Anterior cingulate cortex (tissue), 58 donors: ENCODE measurements around the gene EIF5A.

ENCODE experiments used
- DNase-seq, 58 donors: peaks; one replicate each; lab custom pipeline; 2025; lab: John Stamatoyannopoulos, UW

EIF5A gene

DNA sequence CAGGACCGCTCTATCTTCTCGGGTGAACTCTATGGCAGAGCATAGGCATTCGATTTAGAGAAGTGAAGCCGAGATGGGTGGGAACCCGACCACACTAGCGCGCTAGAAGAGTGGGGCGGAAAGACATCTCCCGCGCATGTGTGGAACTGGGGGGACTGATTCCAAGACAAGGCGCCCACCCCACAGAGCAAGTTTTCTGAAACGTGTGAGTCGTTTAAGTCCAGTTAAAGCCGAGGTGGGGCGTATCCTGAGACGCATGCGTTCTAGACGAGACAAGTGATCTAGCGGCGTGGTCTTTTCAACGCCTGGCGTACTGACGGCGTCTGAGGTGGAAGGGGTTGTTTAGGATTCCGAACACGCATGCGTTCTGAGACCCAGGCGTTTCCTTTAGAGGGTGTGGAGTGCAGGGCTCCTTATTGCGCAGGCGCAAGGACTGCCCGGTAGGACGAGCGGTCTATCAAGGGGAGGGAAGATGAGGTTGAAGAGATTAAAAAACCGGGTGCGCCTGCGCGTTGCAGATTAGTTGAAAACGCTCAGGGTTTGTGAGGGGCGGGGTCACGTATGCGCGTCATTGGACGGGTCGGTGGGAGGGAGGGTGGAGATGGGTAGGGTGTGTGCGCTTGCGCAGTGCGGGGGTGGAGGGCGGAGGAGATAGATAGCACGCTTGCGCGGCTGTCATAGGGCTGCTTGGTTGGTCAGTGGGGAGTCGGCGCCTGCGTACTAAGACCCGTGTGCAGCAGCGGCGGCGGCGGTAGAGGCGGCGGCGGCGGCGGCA lies at the start of gene EIF5A:
EIF5A (plus strand) TSS at position 718 of the 775 bp plus-strand sequence. CDS start 2,008 bp downstream, outside the sequence.
- peak; percentile 93 to 100 (median 99) for DNase-seq

DNA sequence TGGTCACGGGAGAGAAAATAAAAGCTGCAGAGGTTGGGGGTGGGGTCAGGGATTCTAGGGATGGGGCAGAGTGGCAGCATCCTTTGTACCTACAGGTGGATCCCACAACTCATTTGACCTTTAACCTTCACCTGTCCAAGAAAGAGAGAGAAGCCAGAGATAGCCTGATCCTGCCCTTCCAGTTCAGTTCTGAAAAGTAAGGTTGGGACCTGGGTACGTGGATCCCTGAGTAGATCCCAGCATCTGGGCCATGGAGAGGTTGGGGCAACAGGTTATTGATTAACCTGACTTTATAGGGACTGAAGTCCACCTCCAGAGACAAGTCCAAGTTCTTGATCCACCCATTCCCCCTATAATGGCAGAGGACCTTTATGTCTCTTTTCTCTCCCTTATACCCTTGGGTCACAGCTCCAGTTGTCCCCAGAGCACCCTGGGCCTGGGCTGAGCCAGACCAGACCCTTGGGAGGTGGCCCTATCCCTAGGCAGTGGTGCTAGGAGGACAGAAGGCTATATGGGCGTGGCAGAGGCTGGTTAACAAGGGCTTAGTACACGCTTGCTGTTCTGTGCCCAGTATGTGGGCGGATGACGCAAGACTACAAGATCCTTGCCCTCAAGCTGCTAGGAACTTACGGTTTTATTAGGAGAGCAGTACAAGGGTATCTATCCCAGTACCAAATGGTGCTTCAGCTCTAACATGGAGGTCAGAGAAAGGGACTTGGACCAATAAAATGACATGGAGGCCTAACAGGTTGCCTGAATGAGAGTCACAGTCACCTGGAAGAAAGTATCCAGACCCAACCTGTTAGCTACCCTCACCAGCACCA lies 48.5 kb upstream of the EIF5A start:
- DNase-seq = no peak

DNA sequence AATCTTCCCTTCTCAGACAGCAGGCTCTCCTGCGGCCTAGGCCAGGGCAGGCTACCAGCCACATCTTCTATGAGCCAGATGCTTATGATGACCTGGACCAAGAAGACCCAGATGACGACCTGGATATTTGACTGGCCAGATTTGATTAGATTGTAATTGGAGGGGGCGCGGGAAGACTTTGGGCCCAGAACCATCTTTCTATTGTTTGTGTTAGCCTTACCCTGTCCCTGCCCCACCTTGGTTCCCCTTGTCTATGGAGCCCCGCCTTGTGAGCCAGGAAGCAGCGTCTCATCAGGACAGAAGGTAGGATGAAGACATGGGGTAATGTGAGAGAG lies 47.9 kb upstream of the EIF5A start:
- no peak for DNase-seq

DNA sequence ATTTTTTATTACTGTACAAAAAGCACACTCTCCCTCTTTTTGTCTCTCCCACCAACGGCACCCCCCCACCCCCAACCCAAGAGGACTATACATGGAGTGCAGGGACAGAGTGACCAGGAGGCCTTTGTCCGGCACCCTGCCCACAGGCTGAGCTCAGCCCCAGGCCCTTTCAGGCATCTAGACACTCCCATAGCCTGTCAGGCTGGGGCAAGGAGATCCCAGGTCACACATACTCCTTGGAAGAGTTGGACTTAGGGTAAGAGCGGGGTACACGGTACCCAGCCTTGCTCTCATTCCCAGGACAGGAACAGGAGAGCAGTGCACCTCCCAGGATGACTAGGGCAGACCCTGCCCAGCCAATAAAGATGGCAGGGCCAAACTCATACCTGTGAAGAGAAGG lies 47.3 kb upstream of the EIF5A start:
- no peak for DNase-seq

DNA sequence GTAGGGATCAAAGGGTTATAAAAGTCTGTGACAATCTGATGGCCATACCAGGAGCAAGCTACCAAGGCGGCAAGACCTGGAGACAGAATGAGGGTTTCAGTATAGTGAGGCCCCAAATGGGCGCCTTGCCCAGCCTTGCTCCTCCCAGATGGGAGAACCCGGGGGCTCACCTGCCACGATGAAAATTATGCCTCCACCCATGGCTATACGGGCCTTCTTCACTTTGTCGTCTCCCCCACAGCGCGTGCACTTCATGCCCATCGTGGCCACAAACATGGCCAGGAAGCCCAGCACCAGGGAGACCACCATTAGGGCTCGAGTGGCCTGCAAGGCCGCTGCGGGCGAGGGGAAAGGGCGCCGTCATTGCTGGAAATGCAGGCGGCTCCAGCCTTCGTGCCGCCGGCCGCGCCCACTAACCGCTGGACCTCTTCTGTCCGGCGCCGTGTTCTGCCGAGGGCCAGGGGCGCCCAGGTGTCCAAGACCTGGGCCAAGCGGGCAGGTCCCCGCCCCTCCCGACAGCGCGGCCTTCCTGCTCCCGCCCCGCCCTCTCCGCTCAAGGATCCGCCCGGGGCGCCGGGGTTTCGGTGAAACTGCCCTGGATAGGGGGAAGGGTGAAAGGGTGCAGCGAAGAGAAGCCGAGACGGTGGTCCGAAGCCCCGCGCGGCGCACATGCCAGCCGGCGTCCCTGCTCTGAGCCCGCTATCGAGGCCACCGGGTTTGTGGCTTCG lies 46.6 kb upstream of the EIF5A start:
- no peak for DNase-seq

DNA sequence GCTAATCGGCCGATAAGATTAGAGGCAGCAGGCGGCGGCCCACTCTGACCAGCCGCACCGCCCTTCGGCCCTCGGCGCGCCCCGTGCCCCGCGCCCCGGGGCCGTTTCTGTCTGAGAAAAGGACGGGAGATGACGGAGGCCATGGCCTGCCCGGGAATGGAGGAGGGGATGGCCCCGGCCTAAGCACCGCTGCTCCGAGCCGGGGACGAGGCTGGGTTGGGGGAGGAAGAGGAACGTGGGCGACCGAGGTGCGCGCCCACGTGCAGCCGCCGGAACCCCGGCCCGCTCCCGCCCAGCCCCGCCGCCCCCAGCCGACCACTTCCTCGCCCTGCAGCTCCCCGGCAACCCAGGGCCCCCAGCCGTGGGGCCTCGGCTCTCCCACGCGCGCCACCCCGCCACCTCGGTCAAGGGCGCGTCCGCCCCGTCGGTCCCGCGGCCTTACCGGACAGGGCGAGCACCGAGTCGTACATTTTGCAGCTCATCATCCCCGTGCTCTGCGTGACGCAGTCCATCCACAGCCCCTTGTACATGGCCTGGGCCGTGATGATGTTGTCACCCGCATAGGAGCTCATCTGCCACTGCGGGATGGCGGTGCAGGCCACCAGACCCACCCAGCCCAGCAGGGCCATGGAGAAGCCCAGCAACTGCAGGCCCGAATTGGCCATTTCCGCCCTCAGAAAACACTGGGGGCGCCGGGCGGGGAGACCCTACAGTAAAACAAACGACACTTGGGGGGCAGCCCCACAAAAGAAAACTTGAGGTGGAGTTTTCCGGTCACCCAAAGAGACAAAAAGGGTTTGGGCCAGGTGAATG lies 45.8 kb upstream of the EIF5A start:
- DNase-seq = no peak

DNA sequence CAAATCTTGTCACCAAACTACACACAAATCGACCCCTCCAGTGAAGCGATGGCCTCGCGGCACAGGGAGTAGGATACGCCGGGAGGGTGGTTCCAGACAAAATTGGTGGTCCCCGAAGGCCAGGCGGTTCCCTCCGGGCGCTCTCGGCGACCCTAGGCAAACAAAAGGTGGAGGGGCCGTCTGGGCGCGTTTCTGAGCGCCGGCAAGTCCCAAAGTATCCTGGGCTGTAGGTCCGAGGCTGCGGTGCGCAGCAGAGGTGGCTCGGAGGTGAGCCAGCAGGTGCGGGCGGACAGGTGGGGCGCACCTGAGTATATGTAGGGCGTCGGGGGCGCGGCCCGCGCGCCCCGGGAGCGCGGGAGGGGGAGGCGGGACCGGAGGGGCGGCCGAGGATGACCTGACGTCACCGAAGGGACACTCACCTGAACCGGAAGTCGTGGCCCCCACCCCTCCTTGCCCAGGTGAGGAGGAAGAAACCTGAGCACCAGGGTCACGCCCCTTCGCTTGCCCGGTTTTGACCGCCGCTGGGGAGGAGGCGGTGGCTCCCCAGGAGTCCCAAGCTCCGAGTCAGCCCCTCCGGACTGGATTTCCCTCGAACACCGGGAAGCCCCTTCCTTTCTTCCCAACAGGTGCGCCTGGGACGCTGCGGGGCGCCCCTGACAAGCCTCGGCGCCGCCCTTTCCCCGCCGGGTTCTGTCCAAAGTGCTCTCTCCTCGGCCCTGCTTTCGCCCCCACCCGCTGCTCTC lies 45.1 kb upstream of the EIF5A start, which contains the start of gene CLDN7:
CLDN7 (minus strand) TSS at position 287 of the 743 bp plus-strand sequence. CDS start 435 bp downstream, outside the sequence.
- no peak for DNase-seq

DNA sequence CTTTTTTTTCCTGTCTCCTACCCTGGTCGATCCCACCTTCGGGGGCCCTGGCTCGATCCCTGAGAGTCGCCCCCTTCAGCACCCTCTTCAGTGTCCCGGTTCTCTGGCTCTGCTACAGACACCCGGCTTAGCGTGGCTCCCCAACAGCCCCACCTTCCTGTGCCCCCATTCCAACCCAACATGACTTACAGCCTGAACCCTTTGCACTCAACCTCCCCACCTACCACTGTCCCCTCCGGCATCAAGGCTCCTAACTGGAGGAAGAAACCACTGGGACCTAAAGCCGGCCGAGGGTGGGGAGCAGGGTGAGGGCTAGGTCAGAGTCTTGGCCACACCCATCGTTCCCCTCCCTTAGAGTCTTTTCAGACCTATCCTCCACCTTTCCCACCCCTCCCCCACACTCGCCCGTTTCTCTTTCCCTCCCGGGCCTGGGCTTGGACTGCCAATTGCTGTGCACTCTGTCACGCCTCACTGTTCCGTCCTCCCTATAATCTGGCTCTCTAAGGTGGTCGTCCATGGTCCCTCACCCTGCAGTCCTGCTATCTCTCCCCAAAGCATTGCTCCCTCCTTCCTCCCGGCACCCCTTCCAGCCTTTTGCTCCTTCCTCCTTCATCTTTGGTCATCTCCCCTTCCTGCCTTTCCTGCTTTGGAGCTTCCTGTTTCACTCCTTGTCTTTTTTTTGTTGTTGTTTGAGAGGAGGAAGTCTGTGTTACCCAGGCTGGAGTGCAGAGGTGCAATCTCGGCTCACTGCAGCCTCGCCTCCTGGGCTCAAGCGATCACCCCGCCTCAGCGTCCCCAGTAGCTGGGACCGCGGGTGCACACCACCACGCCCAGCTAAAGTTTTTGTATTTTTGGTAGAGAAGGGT lies 44.3 kb upstream of the EIF5A start:
- no peak for DNase-seq

DNA sequence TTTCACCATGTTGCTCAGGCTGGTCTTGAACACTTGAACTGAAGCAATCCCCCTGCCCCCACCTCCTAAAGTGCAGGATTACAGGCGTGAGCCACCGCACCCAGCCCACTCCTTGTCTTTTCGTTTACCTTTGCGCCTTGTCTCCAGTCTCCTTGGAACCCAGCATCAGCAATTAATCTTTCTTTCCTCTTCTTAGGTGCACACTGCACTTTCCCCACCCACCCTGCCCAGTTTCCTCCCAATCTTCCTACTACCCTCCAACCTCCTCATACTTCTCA lies 43.7 kb upstream of the EIF5A start:
- DNase-seq = no peak

DNA sequence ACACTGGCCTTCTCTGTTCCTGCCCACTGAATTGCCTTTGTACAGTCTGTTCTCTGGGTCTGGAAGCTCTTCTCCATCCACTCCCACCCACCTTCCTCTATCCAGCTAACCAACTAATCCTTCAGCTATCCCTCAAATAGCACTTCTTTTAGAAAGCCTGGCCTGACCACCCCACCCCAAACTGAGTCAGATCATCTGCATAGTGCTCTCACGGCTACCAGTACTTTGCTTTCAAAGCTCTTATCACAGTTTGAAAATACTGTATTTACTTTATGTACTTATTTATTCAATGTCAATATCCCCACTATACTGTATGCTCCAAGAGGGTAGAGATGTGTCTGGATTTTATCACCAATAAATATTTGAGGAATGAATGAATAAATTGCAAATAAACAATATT lies 40.6 kb upstream of the EIF5A start:
- no peak for DNase-seq

DNA sequence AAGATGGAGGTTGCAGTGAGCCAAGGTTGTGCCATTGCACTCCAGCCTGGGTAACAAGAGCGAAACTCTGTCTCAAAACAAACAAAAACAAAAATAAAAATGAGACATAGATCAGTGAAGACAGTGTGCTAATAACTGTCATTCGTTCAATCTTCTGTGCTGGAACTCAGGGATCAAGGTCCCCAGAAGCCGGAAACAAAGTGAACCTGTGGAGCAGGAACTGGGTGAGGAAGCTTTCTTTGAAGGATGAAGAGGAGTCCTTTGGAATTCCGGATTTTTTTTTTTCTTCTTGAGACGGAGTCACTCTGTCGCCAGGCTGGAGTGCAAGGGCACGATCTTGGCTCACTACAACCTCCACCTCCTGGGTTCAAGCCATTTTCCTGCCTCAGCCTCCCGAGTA lies 28.0 kb upstream of the EIF5A start:
- no peak for DNase-seq

DNA sequence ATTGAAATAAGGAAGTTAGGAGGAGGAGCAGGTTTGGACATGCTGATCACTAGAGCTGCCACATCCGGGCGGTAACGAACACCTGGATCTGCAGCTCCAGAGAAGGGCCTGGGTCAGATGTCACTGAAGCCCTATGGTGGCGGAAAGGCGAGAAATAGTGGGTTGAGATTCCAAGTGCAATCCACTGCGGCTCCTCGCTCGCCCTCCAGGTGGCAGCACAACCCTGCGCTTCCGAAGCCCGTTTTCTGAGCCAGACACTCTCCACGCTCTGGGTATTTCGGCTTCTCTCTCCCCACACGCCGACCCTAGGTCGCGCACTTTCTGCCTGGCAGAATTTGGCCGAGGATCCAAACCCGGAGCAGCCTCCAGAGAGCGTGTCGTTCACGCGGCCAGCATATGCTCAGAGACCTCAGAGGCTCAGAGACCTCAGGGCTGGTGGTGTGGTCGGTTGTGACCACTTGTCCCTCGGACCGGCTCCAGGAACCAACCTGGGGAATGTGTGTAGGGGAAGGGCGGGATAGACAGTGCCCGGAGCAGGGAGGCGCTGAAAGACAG lies 26.8 kb upstream of the EIF5A start:
- DNase-seq = peak in 54 of 58 donors; percentile 17 to 83 (median 64)

DNA sequence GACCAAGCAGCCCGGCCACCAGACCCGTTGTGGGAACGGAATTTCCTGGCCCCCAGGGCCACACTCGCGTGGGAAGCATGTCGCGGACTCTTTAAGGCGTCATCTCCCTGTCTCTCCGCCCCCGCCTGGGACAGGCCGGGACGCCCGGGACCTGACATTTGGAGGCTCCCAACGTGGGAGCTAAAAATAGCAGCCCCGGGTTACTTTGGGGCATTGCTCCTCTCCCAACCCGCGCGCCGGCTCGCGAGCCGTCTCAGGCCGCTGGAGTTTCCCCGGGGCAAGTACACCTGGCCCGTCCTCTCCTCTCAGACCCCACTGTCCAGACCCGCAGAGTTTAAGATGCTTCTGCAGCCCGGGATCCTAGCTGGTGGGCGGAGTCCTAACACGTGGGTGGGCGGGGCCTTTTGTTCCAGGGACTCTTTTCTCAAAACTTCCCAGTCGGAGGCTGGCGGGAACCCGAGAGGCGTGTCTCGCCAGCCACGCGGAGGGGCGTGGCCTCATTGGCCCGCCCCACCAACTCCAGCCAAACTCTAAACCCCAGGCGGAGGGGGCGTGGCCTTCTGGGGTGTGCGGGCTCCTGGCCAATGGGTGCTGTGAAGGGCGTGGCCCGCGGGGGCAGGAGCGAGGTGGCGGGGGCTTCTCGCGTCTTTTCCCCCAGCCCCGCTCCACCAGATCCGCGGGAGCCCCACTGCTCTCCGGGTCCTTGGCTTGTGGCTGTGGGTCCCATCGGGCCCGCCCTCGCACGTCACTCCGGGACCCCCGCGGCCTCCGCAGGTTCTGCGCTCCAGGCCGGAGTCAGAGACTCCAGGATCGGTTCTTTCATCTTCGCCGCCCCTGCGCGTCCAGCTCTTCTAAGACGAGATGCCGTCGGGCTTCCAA lies 26.1 kb upstream of the EIF5A start, which contains the start of gene SLC2A4:
SLC2A4 (plus strand) TSS at position 645 of the 879 bp plus-strand sequence; CDS start at position 862, 217 bp downstream.
- DNase-seq = peak in 52 of 58 donors; percentile 1 to 79 (median 62)

DNA sequence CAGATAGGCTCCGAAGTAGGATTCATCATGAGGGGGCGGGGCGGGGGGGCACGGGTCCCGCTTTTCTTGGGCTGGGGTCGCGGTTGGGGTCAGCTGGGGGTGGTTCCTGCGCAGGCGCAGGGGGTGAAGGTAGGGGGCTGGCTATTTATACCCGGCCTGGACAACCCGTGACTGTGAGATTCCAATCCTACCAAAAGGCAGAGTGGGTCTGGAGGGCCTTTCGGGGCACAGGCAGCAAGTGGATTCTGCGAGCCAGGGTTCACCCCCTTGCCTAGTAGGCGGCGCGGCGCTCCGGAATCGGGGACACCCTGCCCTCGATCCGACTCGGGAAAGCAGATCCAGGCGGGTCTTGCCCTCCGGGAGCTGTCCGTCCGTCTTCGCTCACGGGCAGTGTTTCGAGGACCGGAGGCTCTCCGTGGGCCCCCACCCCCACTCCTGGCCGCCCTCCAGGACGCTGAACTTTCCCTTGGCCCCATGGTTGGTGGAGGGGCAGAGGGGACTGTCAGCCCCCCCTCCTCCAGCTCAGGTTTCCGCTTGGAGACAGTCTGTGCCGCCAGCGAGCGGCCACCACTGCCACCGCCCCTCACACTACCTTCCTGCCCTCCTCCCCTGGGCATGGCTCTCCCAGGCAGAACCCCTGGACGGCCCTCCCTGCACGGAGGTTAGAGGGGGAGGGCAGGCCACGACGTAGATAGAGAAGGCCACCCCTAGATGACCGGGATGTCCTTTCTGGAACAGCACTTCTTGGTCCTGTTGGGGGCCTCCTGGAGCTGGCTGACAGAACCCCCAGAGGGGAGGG lies 25.3 kb upstream of the EIF5A start:
- peak in 1 of 58 donors; percentile 36 for DNase-seq

DNA sequence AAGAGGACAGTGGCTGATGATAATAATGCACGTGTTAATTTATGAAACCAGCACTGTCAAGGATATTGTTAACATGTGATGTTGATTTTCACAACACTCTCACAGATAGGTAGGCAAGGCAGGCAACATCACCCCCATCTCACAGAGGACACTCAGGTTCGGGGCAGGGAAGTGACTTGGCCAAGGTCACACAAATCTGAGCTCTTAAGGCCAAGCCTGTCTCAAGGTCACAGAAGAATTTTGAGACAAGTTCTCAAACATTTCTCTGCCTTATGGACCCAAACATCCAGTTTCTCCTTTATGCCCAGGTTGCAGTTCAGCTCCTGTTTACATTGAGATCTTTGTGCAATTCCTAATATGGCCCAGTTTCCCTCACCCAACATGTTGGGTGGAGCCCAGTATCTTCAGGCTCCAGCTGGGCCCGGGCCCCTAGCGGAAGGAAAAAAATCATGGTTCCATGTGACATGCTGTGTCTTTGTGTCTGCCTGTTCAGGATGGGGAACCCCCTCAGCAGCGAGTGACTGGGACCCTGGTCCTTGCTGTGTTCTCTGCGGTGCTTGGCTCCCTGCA lies 24.6 kb upstream of the EIF5A start:
- no peak for DNase-seq
